Measurements from ENCODE around the gene CROCC2. TPM values are rescaled to one million over a fixed set of nuclear protein-coding genes. Genes with fewer than 3 reads are reported as not detected.

The CROCC2 gene
- total and polyA plus RNA-seq, 2 donors (not counting 1 experiment from before 2014, with no cell fraction given): not detected

GRCh38 chr2:240965296-240965904, 59.3 kb downstream of the CROCC2 start:
- H3K36me3 ChIP-seq (replicated peaks in 1 of 2; ENCODE audit: control extremely low read depth in 1 of 2, control insufficient read depth in 1 of 2, extremely low read depth in 1 of 2, insufficient read depth in 2 of 2, low read length in 1 of 2): no peaks in the 10 kb centered on the region
- no peaks in the 10 kb centered on the region for H3K27me3 ChIP-seq (replicated peaks in 1 of 4; ENCODE audit: control extremely low read depth in 1 of 4, control insufficient read depth in 3 of 4, insufficient read depth in 4 of 4, low read length in 3 of 4)
- no peak overlapping the region for H3K9ac ChIP-seq (ENCODE audit: low read length)
- no peak overlapping the region for H3K27ac ChIP-seq (ENCODE audit: low read length in 2 of 2)
- 44% methylated on average over 21 of the region's 22 CpGs for WGBS (ENCODE audit: insufficient coverage)
- Mint-ChIP-seq H3K9me3 (ENCODE audit: insufficient read depth) (no peaks in the 10 kb centered on the region), H3K27ac (no peak overlapping the region), H3K4me3 (no peak overlapping the region), H3K27me3 (no peaks in the 10 kb centered on the region), H3K4me1 (no peaks in the 10 kb centered on the region)
- intact Hi-C loops (cut with micrococcal nuclease): no loop called here
- POLR2A ChIA-PET: no interaction called here
- ATAC-seq (ENCODE audit: low read depth): no peak
- no peaks in the 10 kb centered on the region for H4K20me1 ChIP-seq (ENCODE audit: control insufficient read depth, insufficient read depth, low read length, poor library complexity, severe bottlenecking)
- no peaks in the 10 kb centered on the region for H3K9me3 ChIP-seq (ENCODE audit: control extremely low read depth in 1 of 3, control insufficient read depth in 2 of 3, insufficient read depth in 1 of 3, low read length in 2 of 3)
- H2AFZ ChIP-seq (ENCODE audit: insufficient read depth, low read depth, low read length, poor library complexity, severe bottlenecking): no peak overlapping the region
- no peaks in the 10 kb centered on the region for H3K4me1 ChIP-seq (ENCODE audit: control insufficient read depth in 2 of 2, insufficient read depth in 2 of 2, low read length in 2 of 2)
- CTCF ChIA-PET: no interaction called here
- no peaks in the 10 kb centered on the region for H3K79me2 ChIP-seq (ENCODE audit: control insufficient read depth, insufficient read depth, low read length)
- H3K4me2 ChIP-seq (replicated peaks; ENCODE audit: low read depth, low read length, poor library complexity, severe bottlenecking): no peak overlapping the region
- no peak for DNase-seq
- H3K4me3 ChIP-seq (ENCODE audit: control extremely low read depth in 1 of 5, extremely low read depth in 1 of 5, insufficient read depth in 1 of 5, low read depth in 2 of 5, low read length in 4 of 5): no peak overlapping the region
- TF ChIP-seq CTCF (IDR thresholded peaks at IDR 0.05) (no peak), EZH2 (IDR thresholded peaks at IDR 0.05; ENCODE audit: borderline replicate concordance, insufficient read depth, low read depth, low read length, poor library complexity, severe bottlenecking) (no peak)

- DNase-seq (no peak), ATAC-seq (ENCODE audit: low read depth) (no peak)
- POLR2A ChIA-PET: no interaction called here
- CTCF ChIA-PET: no interaction called here
- no peaks in the 10 kb centered on the region for H4K20me1 ChIP-seq (ENCODE audit: control insufficient read depth, insufficient read depth, low read length, poor library complexity, severe bottlenecking)
- H3K79me2 ChIP-seq (ENCODE audit: control insufficient read depth, insufficient read depth, low read length): no peaks in the 10 kb centered on the region
- no peaks in the 10 kb centered on the region for H3K4me1 ChIP-seq (ENCODE audit: control insufficient read depth in 2 of 2, insufficient read depth in 2 of 2, low read length in 2 of 2)
- H3K4me3 ChIP-seq (ENCODE audit: control extremely low read depth in 1 of 5, extremely low read depth in 1 of 5, insufficient read depth in 1 of 5, low read depth in 2 of 5, low read length in 4 of 5): no peak overlapping the region
- intact Hi-C loops (cut with micrococcal nuclease): no loop called here
- H3K4me1 Mint-ChIP-seq: no peaks in the 10 kb centered on the region
- no peaks in the 10 kb centered on the region for H3K36me3 ChIP-seq (replicated peaks in 1 of 2; ENCODE audit: control extremely low read depth in 1 of 2, control insufficient read depth in 1 of 2, extremely low read depth in 1 of 2, insufficient read depth in 2 of 2, low read length in 1 of 2)
- no peaks in the 10 kb centered on the region for H3K9me3 ChIP-seq (ENCODE audit: control extremely low read depth in 1 of 3, control insufficient read depth in 2 of 3, insufficient read depth in 1 of 3, low read length in 2 of 3)
- WGBS (ENCODE audit: insufficient coverage): 81% methylated on average over 27 of the region's 28 CpGs
- H2AFZ ChIP-seq (ENCODE audit: insufficient read depth, low read depth, low read length, poor library complexity, severe bottlenecking): no peak overlapping the region
- TF ChIP-seq CTCF (IDR thresholded peaks at IDR 0.05) (no peak), EZH2 (IDR thresholded peaks at IDR 0.05; ENCODE audit: borderline replicate concordance, insufficient read depth, low read depth, low read length, poor library complexity, severe bottlenecking) (no peak)
- no peak overlapping the region for H3K4me3 Mint-ChIP-seq
- no peak overlapping the region for H3K27ac Mint-ChIP-seq
- H3K4me2 ChIP-seq (replicated peaks; ENCODE audit: low read depth, low read length, poor library complexity, severe bottlenecking): no peak overlapping the region
- H3K27me3 Mint-ChIP-seq: no peaks in the 10 kb centered on the region
- H3K27me3 ChIP-seq (replicated peaks in 1 of 4; ENCODE audit: control extremely low read depth in 1 of 4, control insufficient read depth in 3 of 4, insufficient read depth in 4 of 4, low read length in 3 of 4): no peaks in the 10 kb centered on the region
- H3K9me3 Mint-ChIP-seq (ENCODE audit: insufficient read depth): no peaks in the 10 kb centered on the region
- H3K27ac ChIP-seq (ENCODE audit: low read length in 2 of 2): no peak overlapping the region
- H3K9ac ChIP-seq (ENCODE audit: low read length): no peak overlapping the region
These were observed 59.8 kb downstream of the CROCC2 start for GRCh38 chr2:240965905-240966456.

Data from B cell (primary cell).